ENCODE measurements around the gene MLPH.

DNA sequence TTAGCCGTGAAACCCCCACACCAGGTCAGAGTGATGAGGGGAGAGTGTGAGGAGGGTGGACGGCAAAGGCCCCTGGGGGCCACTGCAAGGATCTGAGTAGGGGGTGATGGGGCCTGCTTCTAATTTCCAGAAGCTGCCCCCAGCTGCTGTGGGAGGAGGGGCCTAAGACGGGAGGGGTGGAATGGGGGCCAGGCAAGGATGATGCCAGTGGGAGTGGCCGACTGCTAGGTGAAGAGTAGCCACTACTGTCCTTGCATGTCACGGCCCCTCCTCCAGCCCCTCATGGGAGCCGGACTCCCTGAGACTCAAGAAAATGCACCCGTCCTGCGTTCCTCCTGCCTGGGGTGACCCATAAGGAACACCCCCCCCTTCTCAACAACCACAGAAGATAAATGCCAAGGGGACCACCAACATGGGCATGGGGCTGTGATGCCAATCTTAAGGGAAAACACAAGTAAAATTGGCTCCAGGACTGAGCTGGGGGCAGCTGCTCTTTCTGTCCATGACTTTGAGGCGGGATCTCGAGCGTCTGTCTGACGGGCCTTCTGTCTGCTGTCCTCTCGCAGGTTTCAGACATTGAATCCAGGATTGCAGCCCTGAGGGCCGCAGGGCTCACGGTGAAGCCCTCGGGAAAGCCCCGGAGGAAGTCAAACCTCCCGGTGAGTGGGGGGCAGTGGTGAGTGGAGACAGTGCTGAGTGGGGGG, 55.1 kb downstream of the MLPH start:
- TF ChIP-seq, protein P1, sequence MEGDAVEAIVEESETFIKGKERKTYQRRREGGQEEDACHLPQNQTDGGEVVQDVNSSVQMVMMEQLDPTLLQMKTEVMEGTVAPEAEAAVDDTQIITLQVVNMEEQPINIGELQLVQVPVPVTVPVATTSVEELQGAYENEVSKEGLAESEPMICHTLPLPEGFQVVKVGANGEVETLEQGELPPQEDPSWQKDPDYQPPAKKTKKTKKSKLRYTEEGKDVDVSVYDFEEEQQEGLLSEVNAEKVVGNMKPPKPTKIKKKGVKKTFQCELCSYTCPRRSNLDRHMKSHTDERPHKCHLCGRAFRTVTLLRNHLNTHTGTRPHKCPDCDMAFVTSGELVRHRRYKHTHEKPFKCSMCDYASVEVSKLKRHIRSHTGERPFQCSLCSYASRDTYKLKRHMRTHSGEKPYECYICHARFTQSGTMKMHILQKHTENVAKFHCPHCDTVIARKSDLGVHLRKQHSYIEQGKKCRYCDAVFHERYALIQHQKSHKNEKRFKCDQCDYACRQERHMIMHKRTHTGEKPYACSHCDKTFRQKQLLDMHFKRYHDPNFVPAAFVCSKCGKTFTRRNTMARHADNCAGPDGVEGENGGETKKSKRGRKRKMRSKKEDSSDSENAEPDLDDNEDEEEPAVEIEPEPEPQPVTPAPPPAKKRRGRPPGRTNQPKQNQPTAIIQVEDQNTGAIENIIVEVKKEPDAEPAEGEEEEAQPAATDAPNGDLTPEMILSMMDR (CRISPR knock-in tag; IDR thresholded peaks at IDR 0.05), result no peak
- no peak for TF ChIP-seq FOXP1 (IDR thresholded peaks at IDR 0.05)
- no peak for TF ChIP-seq FOXP1 (CRISPR knock-in tag; IDR thresholded peaks at IDR 0.05)
- TF ChIP-seq NR2C2 (CRISPR knock-in tag; IDR thresholded peaks at IDR 0.05; ENCODE audit: borderline replicate concordance), result no peak
- no peak for TF ChIP-seq GATAD1 (CRISPR knock-in tag; IDR thresholded peaks at IDR 0.05)
- TF ChIP-seq ZNF24 (IDR thresholded peaks at IDR 0.05), result no peak
- TF ChIP-seq ZNF274 (CRISPR knock-in tag; IDR thresholded peaks at IDR 0.05), result no peak
- TF ChIP-seq POLR2AphosphoS5 (IDR thresholded peaks at IDR 0.05; ENCODE audit: low read depth, low read length), result no peak
- no peak for TF ChIP-seq RAD21 (CRISPR knock-in tag; IDR thresholded peaks at IDR 0.05)
- no peak for TF ChIP-seq ZNF674 (CRISPR knock-in tag; IDR thresholded peaks at IDR 0.05; ENCODE audit: low read depth)
- TF ChIP-seq, protein P2, sequence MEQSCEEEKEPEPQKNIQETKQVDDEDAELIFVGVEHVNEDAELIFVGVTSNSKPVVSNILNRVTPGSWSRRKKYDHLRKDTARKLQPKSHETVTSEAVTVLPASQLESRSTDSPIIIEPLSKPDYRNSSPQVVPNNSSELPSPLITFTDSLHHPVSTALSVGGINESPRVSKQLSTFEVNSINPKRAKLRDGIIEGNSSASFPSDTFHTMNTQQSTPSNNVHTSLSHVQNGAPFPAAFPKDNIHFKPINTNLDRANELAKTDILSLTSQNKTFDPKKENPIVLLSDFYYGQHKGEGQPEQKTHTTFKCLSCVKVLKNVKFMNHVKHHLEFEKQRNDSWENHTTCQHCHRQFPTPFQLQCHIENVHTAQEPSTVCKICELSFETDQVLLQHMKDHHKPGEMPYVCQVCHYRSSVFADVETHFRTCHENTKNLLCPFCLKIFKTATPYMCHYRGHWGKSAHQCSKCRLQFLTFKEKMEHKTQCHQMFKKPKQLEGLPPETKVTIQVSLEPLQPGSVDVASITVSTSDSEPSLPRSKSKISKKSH (CRISPR knock-in tag; IDR thresholded peaks at IDR 0.05; ENCODE audit: borderline replicate concordance), result no peak
- TF ChIP-seq RAD51 (IDR thresholded peaks at IDR 0.05; ENCODE audit: borderline replicate concordance), result no peak
- no peak for TF ChIP-seq ZNF709 (CRISPR knock-in tag; IDR thresholded peaks at IDR 0.05)
